ENCODE data around the gene TCF20.
A peak's percentile ranks its signal among the peaks of the same experiment; 100 is the strongest.

TCF20 gene

DNA sequence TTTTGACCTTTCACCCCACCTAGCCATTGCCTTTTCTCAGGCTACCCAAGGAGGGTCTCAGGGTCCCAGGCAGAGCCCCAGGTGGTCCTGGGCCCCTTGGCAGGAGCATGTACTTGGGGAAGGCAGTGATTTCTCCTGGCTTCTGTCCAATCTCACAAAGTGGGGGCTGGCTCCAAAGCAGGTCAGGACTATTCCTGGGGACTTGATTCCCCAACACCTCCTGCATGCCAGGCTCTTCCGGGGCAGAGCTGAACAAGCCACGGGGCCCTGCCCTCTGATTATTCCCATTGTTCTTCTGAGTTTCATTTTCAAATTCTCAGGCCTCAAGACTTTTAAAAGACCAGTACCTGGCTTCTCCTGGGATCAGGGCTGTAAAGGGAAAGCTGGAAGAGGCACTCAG is 1.5 kb upstream of the TCF20 start:
- TF ChIP-seq CSDC2 (CRISPR knock-in tag; IDR thresholded peaks at IDR 0.05) (no peak), GLIS3 (CRISPR knock-in tag; IDR thresholded peaks at IDR 0.05) (no peak), ARNTL (CRISPR knock-in tag; IDR thresholded peaks at IDR 0.05; ENCODE audit: borderline replicate concordance, low read depth) (no peak)
- TF ChIP-seq, protein P1, sequence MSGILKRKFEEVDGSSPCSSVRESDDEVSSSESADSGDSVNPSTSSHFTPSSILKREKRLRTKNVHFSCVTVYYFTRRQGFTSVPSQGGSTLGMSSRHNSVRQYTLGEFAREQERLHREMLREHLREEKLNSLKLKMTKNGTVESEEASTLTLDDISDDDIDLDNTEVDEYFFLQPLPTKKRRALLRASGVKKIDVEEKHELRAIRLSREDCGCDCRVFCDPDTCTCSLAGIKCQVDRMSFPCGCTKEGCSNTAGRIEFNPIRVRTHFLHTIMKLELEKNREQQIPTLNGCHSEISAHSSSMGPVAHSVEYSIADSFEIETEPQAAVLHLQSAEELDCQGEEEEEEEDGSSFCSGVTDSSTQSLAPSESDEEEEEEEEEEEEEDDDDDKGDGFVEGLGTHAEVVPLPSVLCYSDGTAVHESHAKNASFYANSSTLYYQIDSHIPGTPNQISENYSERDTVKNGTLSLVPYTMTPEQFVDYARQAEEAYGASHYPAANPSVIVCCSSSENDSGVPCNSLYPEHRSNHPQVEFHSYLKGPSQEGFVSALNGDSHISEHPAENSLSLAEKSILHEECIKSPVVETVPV (CRISPR knock-in tag; IDR thresholded peaks at IDR 0.05) = no peak
- TF ChIP-seq, protein P2, sequence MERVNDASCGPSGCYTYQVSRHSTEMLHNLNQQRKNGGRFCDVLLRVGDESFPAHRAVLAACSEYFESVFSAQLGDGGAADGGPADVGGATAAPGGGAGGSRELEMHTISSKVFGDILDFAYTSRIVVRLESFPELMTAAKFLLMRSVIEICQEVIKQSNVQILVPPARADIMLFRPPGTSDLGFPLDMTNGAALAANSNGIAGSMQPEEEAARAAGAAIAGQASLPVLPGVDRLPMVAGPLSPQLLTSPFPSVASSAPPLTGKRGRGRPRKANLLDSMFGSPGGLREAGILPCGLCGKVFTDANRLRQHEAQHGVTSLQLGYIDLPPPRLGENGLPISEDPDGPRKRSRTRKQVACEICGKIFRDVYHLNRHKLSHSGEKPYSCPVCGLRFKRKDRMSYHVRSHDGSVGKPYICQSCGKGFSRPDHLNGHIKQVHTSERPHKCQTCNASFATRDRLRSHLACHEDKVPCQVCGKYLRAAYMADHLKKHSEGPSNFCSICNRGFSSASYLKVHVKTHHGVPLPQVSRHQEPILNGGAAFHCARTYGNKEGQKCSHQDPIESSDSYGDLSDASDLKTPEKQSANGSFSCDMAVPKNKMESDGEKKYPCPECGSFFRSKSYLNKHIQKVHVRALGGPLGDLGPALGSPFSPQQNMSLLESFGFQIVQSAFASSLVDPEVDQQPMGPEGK (CRISPR knock-in tag; IDR thresholded peaks at IDR 0.05; ENCODE audit: borderline replicate concordance) = no peak
- TF ChIP-seq, protein P3, sequence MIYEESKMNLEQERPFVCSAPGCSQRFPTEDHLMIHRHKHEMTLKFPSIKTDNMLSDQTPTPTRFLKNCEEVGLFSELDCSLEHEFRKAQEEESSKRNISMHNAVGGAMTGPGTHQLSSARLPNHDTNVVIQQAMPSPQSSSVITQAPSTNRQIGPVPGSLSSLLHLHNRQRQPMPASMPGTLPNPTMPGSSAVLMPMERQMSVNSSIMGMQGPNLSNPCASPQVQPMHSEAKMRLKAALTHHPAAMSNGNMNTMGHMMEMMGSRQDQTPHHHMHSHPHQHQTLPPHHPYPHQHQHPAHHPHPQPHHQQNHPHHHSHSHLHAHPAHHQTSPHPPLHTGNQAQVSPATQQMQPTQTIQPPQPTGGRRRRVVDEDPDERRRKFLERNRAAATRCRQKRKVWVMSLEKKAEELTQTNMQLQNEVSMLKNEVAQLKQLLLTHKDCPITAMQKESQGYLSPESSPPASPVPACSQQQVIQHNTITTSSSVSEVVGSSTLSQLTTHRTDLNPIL (CRISPR knock-in tag; IDR thresholded peaks at IDR 0.05; ENCODE audit: low read depth) = no peak
- no peak for ATAC-seq

DNA sequence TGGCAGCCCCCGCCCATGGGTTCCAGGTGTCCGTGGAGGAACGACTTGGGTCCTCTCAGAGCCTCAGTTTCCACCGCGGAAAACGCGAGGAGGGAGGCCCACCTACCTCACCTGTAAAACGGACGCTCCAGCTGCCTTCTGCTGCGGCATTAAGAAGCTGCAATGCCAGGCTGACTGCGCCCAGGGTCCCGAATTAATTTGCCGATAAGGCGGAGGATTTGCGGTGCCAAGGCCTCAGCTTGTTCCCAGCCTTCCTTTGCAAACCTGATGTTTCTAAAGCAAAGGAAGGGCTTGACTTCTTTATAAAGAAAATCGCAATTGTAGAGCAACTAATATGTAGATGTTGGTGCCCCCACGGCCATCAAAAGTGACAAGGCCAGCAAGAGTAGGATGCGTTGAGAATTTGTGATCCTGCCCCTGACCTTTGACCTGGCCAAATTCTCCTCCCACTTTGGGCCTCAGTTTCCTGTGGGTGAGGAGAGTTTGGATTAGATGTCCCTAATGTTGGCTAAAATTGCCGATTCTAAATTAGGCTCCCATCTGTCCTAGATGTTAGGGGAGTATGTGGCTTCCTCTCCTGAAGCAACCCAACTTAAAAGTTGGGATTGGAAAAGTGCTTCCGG is 849 bp upstream of the TCF20 start:
- ATAC-seq = no peak
- TF ChIP-seq OSR1 (CRISPR knock-in tag; IDR thresholded peaks at IDR 0.05) = no peak
- TF ChIP-seq, protein P4, sequence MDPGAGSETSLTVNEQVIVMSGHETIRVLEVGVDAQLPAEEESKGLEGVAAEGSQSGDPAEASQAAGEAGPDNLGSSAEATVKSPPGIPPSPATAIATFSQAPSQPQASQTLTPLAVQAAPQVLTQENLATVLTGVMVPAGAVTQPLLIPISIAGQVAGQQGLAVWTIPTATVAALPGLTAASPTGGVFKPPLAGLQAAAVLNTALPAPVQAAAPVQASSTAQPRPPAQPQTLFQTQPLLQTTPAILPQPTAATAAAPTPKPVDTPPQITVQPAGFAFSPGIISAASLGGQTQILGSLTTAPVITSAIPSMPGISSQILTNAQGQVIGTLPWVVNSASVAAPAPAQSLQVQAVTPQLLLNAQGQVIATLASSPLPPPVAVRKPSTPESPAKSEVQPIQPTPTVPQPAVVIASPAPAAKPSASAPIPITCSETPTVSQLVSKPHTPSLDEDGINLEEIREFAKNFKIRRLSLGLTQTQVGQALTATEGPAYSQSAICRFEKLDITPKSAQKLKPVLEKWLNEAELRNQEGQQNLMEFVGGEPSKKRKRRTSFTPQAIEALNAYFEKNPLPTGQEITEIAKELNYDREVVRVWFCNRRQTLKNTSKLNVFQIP (CRISPR knock-in tag; IDR thresholded peaks at IDR 0.05; ENCODE audit: borderline replicate concordance, low read depth) = no peak
- TF ChIP-seq ZFP3 (CRISPR knock-in tag; IDR thresholded peaks at IDR 0.05) = no peak
- no peak for TF ChIP-seq CSDC2 (CRISPR knock-in tag; IDR thresholded peaks at IDR 0.05)
- no peak for TF ChIP-seq ESRRG (CRISPR knock-in tag; IDR thresholded peaks at IDR 0.05)

DNA sequence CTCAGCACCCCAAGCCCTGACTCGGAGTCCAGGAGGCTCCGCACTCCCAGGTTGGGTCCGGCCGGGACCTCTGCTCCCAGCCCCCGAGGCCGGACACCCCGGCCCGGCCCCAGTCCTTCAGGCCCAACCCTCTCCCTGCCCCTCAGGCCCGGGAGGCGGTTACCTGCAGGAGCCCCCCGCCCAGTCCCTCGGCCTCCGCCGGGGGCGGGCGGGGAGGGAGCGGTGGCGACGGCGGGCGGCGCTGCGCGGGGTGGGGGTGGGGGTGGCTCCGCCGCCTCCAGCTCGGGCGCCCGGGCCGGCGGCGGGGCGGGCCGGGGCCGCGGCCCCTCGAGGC is 310 bp downstream of the TCF20 start:
- TF ChIP-seq SNAI2 (CRISPR knock-in tag; IDR thresholded peaks at IDR 0.05) (no peak), TOX (CRISPR knock-in tag; IDR thresholded peaks at IDR 0.05; ENCODE audit: borderline replicate concordance) (no peak), CSDC2 (CRISPR knock-in tag; IDR thresholded peaks at IDR 0.05) (no peak), RARB (CRISPR knock-in tag; IDR thresholded peaks at IDR 0.05) (no peak), OSR1 (CRISPR knock-in tag; IDR thresholded peaks at IDR 0.05) (no peak), ZFP30 (CRISPR knock-in tag; IDR thresholded peaks at IDR 0.05) (no peak), TCF4 (CRISPR knock-in tag; IDR thresholded peaks at IDR 0.05; ENCODE audit: borderline replicate concordance) (no peak), BACH2 (CRISPR knock-in tag; IDR thresholded peaks at IDR 0.05; ENCODE audit: borderline replicate concordance) (no peak), ZNF8 (CRISPR knock-in tag; IDR thresholded peaks at IDR 0.05) (no peak), ZFP3 (CRISPR knock-in tag; IDR thresholded peaks at IDR 0.05) (no peak)
- TF ChIP-seq, protein P2 (CRISPR knock-in tag; IDR thresholded peaks at IDR 0.05; ENCODE audit: borderline replicate concordance) = no peak
- TF ChIP-seq, protein P3 (CRISPR knock-in tag; IDR thresholded peaks at IDR 0.05; ENCODE audit: low read depth) = no peak
- TF ChIP-seq, protein P1 (CRISPR knock-in tag; IDR thresholded peaks at IDR 0.05) = no peak
- TF ChIP-seq, protein P4 (CRISPR knock-in tag; IDR thresholded peaks at IDR 0.05; ENCODE audit: borderline replicate concordance, low read depth) = no peak

More for the DNA sequence above, 310 bp downstream of the TCF20 start:
- ATAC-seq = peak; percentile 39
